B cell (primary cell): ENCODE measurements around the gene TIGD1. TPM values are rescaled to one million over a fixed set of nuclear protein-coding genes. Genes with fewer than 3 reads are reported as not detected.
A peak's percentile ranks its signal among the peaks of the same experiment; 100 is the strongest.

Experiments
- ATAC-seq: fragments of 200-7000 bp; cut with Tn5 transposase; one replicate; pipeline ENCODE4 v1.10.0; 2021; ENCODE audit warnings: low read depth, mild to moderate bottlenecking, moderate number of reproducible peaks, moderate library complexity
- CTCF ChIA-PET: fragments of 350-600 bp; sonication (Branson Sonifier 250); formaldehyde crosslinking; loops from one replicate; lab custom pipeline; 2021; ENCODE audit warnings: antibody characterized with exemption, inconsistent platforms; lab: Charles Lee
- POLR2A ChIA-PET: fragments of 350-600 bp; sonication (Branson Sonifier 250); formaldehyde crosslinking; loops from one replicate; lab custom pipeline; 2021; ENCODE audit warnings: antibody characterized with exemption; lab: Charles Lee
- DNase-seq: peaks from one replicate; pipeline ENCODE4 v3.0.0; 2013
- H2AFZ ChIP-seq: 2 replicates; pipeline ENCODE4 v1.6.1; 2012; ENCODE audit warnings: mild to moderate bottlenecking, low read depth, low read length; ENCODE audit not compliant: insufficient read depth, poor library complexity, severe bottlenecking
- H3K27ac ChIP-seq, 2 donors: 1 replicate in 1 of 2; 2 replicates in 1 of 2; pipeline ENCODE4 v1.5.1; 2012 to 2013; ENCODE audit warnings: low read length in 2 of 2, mild to moderate bottlenecking in 2 of 2, moderate library complexity in 1 of 2
- H3K27me3 ChIP-seq, 4 experiments: fragments of 200-600 bp in 1 of 4; sonication (generic) in 1 of 4; replicated peaks in 1 of 4; 1 replicate in 2 of 4; 2 replicates in 2 of 4; pipeline versions ENCODE4 v1.6.1 to v1.7.0; 2013 to 2016; ENCODE audit warnings: low read length in 3 of 4, mild to moderate bottlenecking in 2 of 4, mixed read lengths in 1 of 4, moderate library complexity in 1 of 4; ENCODE audit not compliant: insufficient read depth in 4 of 4, control insufficient read depth in 3 of 4; ENCODE audit errors: control extremely low read depth in 1 of 4
- H3K36me3 ChIP-seq, 2 experiments: replicated peaks in 1 of 2; 1 replicate in 1 of 2; 2 replicates in 1 of 2; pipeline versions ENCODE4 v1.6.1 to v1.7.1; 2013; ENCODE audit warnings: low read length in 1 of 2; ENCODE audit not compliant: insufficient read depth in 2 of 2, control insufficient read depth in 1 of 2; ENCODE audit errors: control extremely low read depth in 1 of 2, extremely low read depth in 1 of 2
- H3K4me1 ChIP-seq, 2 donors: fragments of 200-600 bp in 1 of 2; sonication (generic) in 1 of 2; 1 replicate in 1 of 2; 2 replicates in 1 of 2; pipeline versions ENCODE4 v1.5.1 to v1.6.1; 2013 to 2017; ENCODE audit warnings: low read length in 2 of 2; ENCODE audit not compliant: control insufficient read depth in 2 of 2, insufficient read depth in 2 of 2
- H3K4me2 ChIP-seq: replicated peaks from 2 replicates; pipeline ENCODE3; 2012; ENCODE audit warnings: mild to moderate bottlenecking, low read depth, low read length; ENCODE audit not compliant: poor library complexity, severe bottlenecking
- H3K4me3 ChIP-seq, 5 experiments: fragments of 200-600 bp in 1 of 5; sonication (generic) in 1 of 5; 1 replicate in 3 of 5; 2 replicates in 2 of 5; pipeline versions ENCODE4 v1.5.1 to v1.7.0; 2011 to 2016; ENCODE audit warnings: low read length in 4 of 5, mild to moderate bottlenecking in 4 of 5, low read depth in 2 of 5, control low read depth in 1 of 5, moderate library complexity in 1 of 5; ENCODE audit not compliant: insufficient read depth in 1 of 5; ENCODE audit errors: control extremely low read depth in 1 of 5, extremely low read depth in 1 of 5
- H3K79me2 ChIP-seq: fragments of 200-600 bp; sonication (generic); one replicate; pipeline ENCODE4 v1.6.0; 2016; ENCODE audit warnings: low read length; ENCODE audit not compliant: control insufficient read depth, insufficient read depth
- H3K9ac ChIP-seq: fragments of 200-600 bp; sonication (generic); 2 replicates; pipeline ENCODE4 v1.6.1; 2017; ENCODE audit warnings: mild to moderate bottlenecking, low read length, moderate library complexity
- H3K9me3 ChIP-seq, 3 donors: one replicate each; pipeline versions ENCODE4 v1.6.1 to v1.7.1; 2013; ENCODE audit warnings: low read length in 2 of 3; ENCODE audit not compliant: control insufficient read depth in 2 of 3, insufficient read depth in 1 of 3; ENCODE audit errors: control extremely low read depth in 1 of 3
- H4K20me1 ChIP-seq: 2 replicates; pipeline ENCODE4 v1.6.0; 2012; ENCODE audit warnings: mild to moderate bottlenecking, low read length; ENCODE audit not compliant: insufficient read depth, control insufficient read depth, poor library complexity, severe bottlenecking
- H3K27ac Mint-ChIP-seq: one replicate; pipeline ENCODE4 v1.8.0; 2021; ENCODE audit warnings: mixed read lengths
- H3K27me3 Mint-ChIP-seq: one replicate; pipeline ENCODE4 v1.8.0; 2021; ENCODE audit warnings: mixed read lengths
- H3K4me1 Mint-ChIP-seq: one replicate; pipeline ENCODE4 v1.8.0; 2021; ENCODE audit warnings: mixed read lengths
- H3K4me3 Mint-ChIP-seq: one replicate; pipeline ENCODE4 v1.8.0; 2021; ENCODE audit warnings: mixed read lengths
- H3K9me3 Mint-ChIP-seq: one replicate; pipeline ENCODE4 v1.8.0; 2022; ENCODE audit warnings: mixed read lengths; ENCODE audit not compliant: insufficient read depth
- EZH2 ChIP-seq: IDR thresholded peaks from 2 replicates; pipeline ENCODE4 v1.6.1; 2012; ENCODE audit warnings: borderline replicate concordance, low read depth, mild to moderate bottlenecking, moderate library complexity, low read length; ENCODE audit not compliant: insufficient read depth, poor library complexity, severe bottlenecking
- WGBS: methylation state at CpG from one replicate; pipeline ENCODE4 v1.1.5; 2013; ENCODE audit warnings: missing lambda C conversion rate; ENCODE audit not compliant: insufficient coverage; 5-methylcytosine and 5-hydroxymethylcytosine counted together
- intact Hi-C: fragments of 100-400 bp; cut with micrococcal nuclease; formaldehyde crosslinking; loops from one replicate; pipeline ENCODE4 v1.10.0; 2022
- polyA plus RNA-seq: library from polyadenylated mRNA; depleted of rRNA; stranded (reverse); fragments of >200 nt; gene quantifications from 2 replicates; pipeline ENCODE4 v1.2.3, GENCODE V29; 2012
- total RNA-seq, 2 donors: library from RNA; stranded (reverse); fragments of 120-200 nt in 1 of 2; gene quantifications; 1 replicate in 1 of 2; 2 replicates in 1 of 2; pipeline versions ENCODE4 v1.2.3 to v1.2.4, GENCODE V29; 2013 to 2022
- TF ChIP-seq, protein P1 (sequence below): fragments of 200-600 bp; IDR thresholded peaks from one replicate; pipeline ENCODE4 v1.8.0; 2022; ENCODE audit warnings: antibody characterized with exemption, mild to moderate bottlenecking

The TIGD1 gene
- total and polyA plus RNA-seq, 2 donors (not counting 1 experiment from before 2014, with no cell fraction given): 7.6 to 13.6 TPM

DNA sequence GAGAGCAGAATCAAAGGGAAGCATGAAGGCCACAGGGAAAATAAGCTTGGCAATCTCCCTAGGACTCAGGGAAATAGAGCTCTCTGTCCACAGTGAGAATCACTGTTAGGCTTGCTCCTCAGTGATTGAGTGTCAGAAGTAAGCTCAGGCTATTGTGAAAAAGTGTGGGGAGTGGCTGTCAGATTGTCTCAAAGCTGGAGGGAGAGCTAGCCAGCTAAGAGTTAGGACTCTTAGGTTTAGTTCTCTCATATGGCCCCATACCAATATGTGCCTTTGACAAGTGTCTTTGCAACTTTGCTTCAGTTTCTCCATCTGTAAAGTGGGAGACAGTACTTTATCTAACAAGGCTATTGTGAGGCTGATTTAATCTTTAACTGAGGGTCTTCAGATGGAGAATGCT, 17.4 kb upstream of the TIGD1 start:
- Histone ChIP-seq H3K9ac (no peak overlapping the region), H4K20me1 (no peaks in the 10 kb centered on the region), H3K9me3 (no peaks in the 10 kb centered on the region), H3K27me3 (no peaks in the 10 kb centered on the region), H3K4me1 (peaks cover 4 to 7% of the 10 kb centered on the region in 2 donors), H3K27ac (no peak overlapping the region), H2AFZ (no peak overlapping the region), H3K36me3 (peaks cover 21 to 80% of the 10 kb centered on the region in 2 experiments), H3K4me3 (no peak overlapping the region), H3K79me2 (no peaks in the 10 kb centered on the region), H3K4me2 (no peak overlapping the region)
- H3K27ac Mint-ChIP-seq: no peak overlapping the region
- peaks cover 7% of the 10 kb centered on the region for H3K4me1 Mint-ChIP-seq
- H3K4me3 Mint-ChIP-seq: no peak overlapping the region
- intact Hi-C loops: no loop called here
- TF ChIP-seq, protein P1, sequence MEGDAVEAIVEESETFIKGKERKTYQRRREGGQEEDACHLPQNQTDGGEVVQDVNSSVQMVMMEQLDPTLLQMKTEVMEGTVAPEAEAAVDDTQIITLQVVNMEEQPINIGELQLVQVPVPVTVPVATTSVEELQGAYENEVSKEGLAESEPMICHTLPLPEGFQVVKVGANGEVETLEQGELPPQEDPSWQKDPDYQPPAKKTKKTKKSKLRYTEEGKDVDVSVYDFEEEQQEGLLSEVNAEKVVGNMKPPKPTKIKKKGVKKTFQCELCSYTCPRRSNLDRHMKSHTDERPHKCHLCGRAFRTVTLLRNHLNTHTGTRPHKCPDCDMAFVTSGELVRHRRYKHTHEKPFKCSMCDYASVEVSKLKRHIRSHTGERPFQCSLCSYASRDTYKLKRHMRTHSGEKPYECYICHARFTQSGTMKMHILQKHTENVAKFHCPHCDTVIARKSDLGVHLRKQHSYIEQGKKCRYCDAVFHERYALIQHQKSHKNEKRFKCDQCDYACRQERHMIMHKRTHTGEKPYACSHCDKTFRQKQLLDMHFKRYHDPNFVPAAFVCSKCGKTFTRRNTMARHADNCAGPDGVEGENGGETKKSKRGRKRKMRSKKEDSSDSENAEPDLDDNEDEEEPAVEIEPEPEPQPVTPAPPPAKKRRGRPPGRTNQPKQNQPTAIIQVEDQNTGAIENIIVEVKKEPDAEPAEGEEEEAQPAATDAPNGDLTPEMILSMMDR: no peak
- TF ChIP-seq EZH2: no peak
- ChIA-PET POLR2A (no interaction called here), CTCF (no interaction called here)
- ATAC-seq (no peak), DNase-seq (no peak)
- H3K27me3 Mint-ChIP-seq: no peaks in the 10 kb centered on the region
- H3K9me3 Mint-ChIP-seq: no peaks in the 10 kb centered on the region

DNA sequence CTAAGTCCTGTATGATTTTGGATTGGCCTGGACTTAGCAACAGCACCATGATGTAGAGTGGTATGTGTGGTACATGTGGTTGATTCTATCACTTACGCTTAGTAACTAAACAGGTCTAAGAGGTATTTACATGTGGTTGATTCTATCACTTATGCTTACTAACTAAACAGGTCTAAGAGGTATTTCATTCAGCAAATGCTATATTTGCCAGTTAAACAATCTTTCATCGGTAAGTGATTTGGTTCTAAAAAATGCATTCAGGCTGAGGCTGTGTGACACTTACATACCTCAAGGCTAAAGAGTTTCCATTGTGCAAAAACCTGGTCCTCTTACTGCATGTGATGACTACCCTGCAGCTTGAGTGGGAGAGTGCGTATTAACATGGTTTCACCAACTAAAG, 13.2 kb upstream of the TIGD1 start:
- H3K27ac Mint-ChIP-seq: peak overlapping the region; percentile 6
- TF ChIP-seq, protein P1: no peak
- TF ChIP-seq EZH2: no peak
- no peaks in the 10 kb centered on the region for H3K9me3 Mint-ChIP-seq
- no peak overlapping the region for H3K4me2 ChIP-seq
- no peak overlapping the region for H3K27ac ChIP-seq
- no peaks in the 10 kb centered on the region for H3K9me3 ChIP-seq
- peaks cover 22 to 69% of the 10 kb centered on the region in 2 experiments for H3K36me3 ChIP-seq
- H3K79me2 ChIP-seq: no peaks in the 10 kb centered on the region
- ATAC-seq (no peak), DNase-seq (no peak)
- H3K4me3 ChIP-seq: no peak overlapping the region
- POLR2A ChIA-PET: no interaction called here
- H3K9ac ChIP-seq: no peak overlapping the region
- H3K4me3 Mint-ChIP-seq: no peak overlapping the region
- no peaks in the 10 kb centered on the region for H3K27me3 ChIP-seq
- intact Hi-C loops: no loop called here
- 100% methylated on average over 1 of the region's 3 CpGs for WGBS
- H3K4me1 Mint-ChIP-seq: peaks cover 17% of the 10 kb centered on the region
- CTCF ChIA-PET: no interaction called here
- H3K27me3 Mint-ChIP-seq: no peaks in the 10 kb centered on the region
- H4K20me1 ChIP-seq: no peaks in the 10 kb centered on the region
- no peak overlapping the region for H2AFZ ChIP-seq
- H3K4me1 ChIP-seq: peaks cover 13 to 19% of the 10 kb centered on the region in 2 donors
